GM18873 (cell line): Measurements from ENCODE around the gene FIP1L1.
"Not testable (repeated sequence)": the region's sequence is repeated elsewhere in the genome, so short reads cannot be mapped to it uniquely, and the experiment has no call there.

Experiments
- ATAC-seq: cut with Tn5 transposase; IDR thresholded peaks from one replicate; pipeline ENCODE4 v1.9.1; 2021; ENCODE audit warnings: mild to moderate bottlenecking, moderate library complexity, moderate number of reproducible peaks; ENCODE audit not compliant: unreplicated experiment, low FRiP score

Gene FIP1L1

DNA sequence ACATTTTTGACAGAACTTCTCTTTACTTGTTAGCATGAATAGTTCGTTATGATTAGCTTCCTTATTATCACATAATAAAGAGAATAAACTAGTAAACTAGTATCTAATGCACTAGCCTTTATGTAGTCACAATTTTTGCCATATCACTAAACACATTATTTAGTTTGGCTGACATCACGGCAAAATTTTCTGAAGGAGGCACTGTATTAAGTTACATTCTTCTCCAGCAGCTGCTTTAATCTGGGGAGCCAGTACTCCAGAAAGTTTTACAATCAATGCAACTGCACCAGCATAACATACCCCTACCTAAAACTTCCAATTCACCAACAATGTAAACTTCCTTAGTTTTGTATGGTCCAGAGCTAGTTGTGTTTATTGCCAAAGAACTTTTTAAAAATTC, 87.8 kb downstream of the FIP1L1 start:
- ATAC-seq = no peak

DNA sequence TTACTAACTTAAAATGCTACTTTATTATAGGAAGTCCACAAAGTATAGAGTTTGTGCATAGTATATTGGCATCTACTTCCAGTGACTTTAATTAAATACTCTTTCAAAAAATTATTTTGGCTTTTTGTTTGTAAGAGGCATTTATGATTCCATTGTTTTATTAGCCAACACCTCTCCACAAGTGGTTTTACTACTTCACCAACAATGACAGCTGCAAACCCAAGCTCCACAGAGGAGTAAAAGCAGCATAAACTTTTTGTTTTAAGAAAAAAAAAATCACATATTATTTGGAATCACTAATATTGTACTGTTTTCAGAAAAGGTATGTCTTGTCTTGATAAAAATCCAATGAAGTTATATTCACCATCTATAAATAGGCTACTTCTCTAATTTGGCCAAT, 88.5 kb downstream of the FIP1L1 start:
- ATAC-seq = no peak

DNA sequence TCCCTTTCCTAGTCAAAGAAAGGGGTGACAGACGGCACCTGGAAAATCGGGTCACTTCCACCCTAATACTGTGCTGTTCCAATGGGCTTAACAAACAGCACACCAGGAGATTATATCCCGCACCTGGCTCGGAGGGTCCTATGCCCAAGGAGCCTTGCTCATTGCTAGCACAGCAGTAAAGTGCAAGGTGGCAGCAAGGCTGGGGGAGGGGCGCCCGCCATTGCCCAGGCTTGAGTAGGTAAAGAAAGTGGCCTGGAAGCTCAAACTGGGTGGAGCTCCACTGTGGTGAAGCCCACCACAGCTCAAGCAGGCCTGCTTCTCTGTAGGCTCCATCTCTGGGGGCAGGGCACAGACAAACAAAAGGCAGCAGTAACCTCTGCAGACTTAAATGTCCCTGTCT, 89.1 kb downstream of the FIP1L1 start:
- ATAC-seq = not testable (repeated sequence)

DNA sequence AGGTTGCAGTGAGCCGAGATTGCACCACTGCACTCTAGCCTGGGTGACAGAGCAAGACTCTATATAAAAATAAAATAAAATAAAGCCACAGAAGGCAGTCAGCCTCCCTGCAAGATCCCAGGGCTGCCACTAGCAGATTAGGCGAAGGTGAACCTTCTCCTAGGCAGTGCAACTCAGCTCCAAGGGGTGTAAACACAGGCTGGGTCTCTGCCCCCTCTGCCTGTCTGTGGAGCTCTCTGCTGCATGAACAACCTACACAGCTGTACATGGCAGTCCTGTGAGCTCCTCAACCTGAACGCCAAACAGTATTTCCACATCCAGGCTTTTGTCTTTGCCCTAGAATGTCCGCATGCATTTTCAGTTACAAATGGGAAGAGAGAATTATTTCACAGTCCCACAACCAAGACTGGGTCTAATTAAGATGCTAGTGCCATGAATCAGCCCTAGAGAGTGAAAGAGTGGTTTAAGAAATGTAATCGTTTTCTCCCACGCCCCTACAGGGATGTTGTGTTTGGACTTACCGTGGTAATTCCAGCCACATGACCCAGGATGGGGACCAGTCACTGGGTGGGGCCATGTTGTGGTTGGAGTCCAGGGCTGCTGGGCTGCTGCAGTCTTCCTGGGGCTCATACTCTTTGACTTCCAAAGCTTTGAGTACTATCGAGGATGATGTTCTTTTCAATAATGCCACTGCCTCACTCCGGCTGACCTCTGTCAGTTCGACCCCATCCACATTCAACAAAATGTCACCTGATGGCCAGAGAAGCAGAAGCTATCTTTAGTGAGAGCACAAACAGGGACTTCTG, 99.0 kb downstream of the FIP1L1 start:
- ATAC-seq = no peak

DNA sequence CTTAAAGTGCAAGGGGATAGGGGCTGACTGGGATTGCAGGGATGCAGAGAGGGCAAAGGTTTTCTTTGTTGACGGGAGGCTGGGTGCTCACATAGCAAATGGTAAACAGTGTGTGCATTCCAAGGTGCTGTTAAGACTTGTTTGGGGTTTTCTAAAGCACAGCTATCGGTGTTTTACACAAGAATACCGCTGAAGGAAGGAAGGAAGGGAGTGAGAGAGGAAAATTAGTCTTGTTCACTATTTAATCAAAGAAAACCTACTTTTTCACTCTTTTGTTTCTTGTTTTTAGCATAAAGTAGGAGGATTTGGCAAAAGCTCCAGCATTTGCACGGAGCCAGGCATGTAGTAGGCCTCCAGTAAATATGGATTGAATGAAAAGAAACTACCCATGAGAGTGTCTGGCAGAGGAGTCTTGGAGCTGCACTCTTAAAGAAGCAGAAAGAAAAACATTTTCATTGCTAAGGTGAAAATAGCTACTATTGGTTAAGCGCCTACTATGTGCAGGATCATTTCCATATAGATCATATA, 99.7 kb downstream of the FIP1L1 start:
- no peak for ATAC-seq

DNA sequence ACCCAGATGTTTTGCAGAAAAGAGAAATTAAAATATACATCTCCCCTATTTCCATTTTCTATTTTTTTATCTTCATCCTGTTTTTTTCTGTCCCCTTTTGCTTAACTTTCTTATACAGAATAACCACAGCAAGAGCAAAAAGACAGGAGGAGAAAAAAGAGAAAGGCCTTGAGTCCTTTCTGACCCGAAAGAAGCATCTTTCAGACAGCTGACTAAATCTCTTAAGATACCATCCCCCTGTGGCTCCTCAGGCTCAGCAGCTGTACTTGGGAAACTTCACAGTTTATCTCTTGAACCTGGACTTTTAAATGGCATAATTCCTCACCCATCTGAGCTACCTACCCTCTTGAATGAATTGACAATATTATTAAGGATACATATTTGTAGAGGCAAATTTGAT, 100.2 kb downstream of the FIP1L1 start:
- ATAC-seq = no peak

DNA sequence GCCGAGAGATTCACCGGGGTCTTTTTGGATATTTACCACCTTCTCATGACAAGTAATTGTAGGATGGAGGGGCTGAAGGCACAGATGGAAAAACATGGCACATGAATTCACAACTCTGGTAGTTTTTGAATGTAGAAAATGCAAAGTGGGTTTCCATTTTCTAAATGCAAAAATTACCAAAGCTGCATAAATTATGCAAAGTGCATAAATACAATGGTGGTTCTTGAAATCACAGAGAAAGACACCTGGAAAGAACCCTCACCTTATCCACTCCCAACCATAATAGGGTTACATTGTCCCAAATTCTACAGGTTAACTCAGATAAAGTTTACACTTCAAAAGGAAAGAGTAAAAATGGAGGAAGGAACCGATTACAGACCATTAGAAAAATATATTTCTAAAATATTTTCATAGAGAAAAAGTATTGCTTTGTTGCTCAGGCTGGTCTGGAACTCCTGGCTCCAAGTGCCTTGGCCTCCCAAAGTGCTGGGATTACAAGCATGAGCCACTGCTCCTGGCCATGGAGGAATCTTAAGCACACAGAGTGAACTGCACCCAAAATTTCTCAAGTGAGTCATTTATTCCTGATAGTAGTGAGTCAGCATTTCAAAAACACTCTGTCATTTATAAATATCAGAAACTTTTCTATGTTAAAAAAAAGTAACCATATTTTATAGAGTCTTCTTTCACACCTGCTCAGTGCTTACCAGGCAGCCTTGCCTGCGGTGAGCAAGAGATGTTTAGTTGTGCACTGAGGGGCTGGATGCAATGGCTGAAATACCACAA, 101.4 kb downstream of the FIP1L1 start:
- ATAC-seq = no peak

DNA sequence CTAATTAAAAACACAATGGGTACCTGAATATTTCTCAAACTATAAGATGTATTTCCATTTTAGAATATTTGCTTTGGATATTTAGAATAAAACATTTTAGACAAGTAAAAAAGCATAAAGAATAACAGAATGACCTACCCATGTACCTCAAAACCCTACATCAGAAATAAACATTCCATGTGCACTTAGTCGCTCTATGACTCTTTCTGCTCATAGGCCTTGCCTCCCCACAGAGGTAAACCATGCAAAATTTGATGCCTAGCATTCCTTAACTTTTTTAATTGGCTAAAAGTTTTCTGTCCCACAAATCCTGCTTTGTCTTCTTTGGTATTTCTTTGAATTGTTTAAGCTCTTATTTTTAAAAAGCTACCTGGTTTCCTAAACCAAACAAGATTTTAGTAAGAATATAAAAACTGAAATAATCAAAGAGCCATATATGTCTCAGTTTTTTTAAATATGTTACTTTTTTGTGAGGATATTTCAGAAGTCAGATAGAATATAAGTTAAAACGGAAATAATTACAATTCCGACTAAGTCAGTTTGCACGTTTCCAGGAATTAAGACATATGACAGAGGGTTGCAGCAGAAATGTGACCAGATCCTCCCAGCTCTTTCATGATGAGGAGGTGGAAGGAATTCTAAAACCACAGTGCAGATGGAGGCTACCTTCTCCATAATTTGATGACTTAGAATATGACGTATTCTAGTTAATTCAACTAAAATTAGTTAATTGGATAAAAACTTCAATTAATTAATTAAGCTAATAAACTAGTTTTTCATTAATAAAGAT, 102.5 kb downstream of the FIP1L1 start:
- ATAC-seq = no peak

DNA sequence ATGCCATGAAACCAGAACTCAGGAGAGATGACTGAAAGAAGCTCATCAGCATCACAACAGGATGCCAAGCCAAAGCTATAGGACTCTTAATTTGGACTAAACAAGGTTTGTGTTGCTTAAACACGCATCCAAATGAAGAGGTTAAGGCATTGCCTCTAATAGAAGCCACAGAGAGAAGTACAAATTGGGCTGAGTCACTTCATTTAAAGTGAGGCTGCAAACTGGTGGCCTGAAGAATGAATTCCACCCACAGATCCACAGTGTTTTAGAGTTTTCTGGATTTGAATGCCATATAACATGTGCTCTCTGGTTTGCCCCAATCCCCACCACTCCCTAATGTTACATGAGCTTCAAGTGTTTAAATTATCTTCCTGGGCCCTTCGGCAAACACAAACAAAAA, 103.5 kb downstream of the FIP1L1 start:
- ATAC-seq = no peak

DNA sequence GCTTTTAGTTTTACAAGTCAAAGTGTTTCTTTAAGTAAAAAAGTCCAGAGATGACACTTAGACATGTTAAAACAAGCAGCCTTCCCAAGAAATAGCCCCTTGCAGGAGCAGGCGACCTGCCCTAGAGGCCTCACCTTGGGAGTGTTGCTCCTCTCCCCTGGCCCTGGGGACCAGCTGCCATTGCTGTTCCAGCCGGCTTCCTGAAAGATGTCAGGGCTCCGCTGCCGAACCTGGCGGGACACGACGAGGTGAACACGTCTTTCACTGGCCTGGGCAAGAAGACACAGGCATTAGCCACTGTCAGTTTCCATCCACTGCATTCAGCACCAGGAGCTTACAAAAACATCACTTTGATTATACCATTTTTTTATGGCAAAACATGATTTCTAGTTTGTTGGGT, 104.1 kb downstream of the FIP1L1 start:
- no peak for ATAC-seq

DNA sequence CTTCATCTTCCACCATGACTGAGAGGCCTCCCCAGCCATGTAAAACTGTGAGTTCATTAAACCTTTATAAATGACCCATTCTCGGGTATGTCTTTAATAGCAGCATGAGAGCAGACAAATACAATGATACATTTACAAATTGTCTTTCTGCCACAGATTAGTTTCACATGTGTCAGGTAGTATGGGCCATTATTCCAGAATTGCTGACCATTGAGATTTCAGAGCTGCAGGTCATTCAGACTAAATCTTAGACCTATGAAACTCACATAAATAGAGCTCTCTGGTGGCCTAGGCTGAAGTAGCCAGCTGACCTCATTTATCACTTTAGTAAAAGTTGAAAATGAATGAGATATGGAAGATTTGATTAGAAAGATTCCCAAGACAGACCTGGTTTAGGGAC, 105.8 kb downstream of the FIP1L1 start:
- ATAC-seq = no peak

DNA sequence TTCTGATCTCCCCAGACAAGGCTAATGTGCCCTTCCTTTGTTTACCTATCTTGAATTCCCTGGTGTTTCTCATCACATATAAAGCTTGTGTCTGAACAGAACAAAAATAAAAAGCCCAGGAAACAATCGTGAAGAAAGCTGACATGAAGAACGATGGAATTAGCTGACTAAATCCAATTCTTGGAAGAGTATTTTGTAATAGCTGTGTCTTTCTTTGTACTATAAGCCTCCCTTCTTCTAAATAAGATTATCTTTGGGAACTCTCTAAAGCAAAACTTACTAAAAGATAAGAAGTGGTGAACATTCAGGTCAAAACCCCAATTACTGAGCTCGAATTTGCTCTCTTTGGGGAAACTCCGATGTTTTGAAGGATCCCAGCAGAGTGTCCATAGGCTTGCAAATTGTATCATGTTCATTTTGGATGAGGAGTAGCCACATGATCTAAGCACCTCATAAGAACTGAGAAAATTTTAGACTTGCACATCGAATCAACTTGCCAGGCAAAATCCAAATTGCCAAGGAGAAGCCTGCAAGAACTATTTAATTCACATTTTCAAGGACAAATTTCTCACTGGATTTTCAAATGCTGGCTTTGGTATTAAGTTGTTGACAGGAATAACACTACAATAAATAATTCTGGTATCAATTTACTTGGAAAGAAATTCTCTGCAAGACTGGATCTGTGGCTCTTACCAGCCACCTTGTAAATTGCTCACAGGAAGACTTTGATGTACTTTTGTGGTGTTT, 107.6 kb downstream of the FIP1L1 start:
- ATAC-seq = no peak

DNA sequence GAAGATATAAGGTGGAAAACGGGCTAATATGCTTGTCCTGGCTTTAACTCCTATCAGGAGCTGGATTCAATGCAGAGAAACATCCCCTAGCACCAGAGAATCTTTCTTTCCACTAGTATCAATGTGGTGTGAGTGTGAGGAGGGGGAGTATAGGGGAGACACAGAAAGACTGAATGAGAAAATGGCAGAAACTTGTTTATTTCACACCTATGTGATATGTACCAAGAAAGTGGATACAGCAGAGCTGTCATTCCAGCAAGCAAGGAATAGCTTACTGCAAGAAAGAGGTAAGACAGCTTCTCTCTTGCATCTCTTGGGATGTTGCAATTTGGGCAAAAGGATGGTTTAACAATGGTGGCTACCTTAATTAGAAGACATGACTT, 108.2 kb downstream of the FIP1L1 start:
- ATAC-seq = no peak

DNA sequence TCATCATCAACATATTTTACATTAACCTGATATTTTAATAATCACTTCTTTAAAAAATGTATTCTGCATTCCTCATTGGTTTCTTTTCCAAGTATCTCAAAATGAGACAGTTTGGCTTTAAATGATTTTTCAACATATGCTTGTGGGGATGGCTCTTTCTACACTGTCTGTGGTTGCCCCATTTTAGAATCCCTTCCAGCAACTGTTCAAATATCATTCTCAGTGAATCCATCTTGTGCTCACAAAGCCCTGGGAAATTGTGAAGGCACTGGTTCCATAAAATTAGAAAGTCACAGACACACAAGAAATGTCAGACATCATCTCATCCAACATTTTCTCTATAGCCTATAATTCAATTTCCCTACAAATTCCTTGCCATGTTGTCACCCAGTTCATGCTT, 110.3 kb downstream of the FIP1L1 start:
- no peak for ATAC-seq

DNA sequence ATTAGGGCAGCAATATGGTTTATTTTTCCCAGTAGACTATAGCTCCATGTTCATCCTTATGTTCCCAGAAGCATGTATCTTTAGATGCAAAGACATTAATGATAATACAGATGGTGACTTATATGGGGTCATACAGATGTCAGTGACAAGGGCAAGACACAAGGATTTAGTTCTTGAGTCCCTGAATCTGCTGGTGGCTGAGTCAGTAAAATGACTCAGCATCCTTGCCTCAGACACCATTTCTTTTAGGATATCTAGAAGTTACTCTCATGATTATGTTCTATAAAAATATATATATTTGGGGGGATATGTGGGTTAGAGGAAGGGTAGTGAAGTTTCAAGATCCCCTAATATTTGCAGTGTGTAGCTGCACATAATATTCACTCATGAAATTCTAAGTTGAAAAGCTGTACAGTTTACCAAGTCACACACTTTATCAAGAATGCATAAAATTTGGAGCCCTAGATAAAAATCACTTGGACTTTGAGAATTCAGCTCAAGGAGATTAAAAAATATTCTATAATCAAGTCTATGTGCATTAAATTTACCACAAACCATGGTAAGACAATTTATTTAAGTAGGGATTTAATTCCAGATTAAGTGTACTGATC, 111.9 kb downstream of the FIP1L1 start:
- ATAC-seq = no peak

DNA sequence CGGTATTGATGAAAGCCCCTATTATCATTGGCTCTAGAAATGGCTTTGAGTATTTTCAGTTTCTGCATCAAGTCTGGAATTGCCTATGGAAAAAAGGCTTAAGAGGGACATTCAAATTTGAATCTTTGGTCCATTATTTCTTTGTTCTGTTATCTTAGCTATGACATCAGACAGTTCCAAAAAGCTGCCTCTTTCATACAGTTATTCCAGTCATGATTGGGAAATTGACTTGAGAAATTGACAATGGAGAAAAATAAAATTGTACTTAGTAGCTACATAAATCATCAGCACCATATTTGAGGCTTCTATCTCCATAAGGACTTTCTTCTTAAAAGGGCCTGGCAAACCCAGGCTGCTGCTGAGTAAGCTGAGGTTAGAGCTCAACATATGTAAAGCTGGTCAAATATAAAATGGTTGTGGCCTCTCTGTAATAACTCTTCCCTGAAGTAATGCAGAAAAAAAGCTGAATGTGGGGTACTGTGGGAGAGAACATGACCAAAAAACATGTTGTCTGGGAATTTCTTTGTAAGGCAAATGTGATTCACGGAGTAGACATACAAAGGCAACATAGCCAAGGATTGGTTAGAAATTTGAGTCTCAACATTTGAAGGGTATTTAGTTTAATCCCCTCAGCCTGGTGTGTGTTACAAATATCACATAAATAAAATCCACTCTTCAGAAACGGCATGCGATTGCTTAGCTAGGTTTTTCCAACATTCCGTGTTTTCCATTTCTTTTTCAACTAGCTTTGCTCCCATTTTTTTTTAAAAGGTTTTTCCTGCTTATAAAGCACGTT, 112.9 kb downstream of the FIP1L1 start:
- ATAC-seq = no peak

DNA sequence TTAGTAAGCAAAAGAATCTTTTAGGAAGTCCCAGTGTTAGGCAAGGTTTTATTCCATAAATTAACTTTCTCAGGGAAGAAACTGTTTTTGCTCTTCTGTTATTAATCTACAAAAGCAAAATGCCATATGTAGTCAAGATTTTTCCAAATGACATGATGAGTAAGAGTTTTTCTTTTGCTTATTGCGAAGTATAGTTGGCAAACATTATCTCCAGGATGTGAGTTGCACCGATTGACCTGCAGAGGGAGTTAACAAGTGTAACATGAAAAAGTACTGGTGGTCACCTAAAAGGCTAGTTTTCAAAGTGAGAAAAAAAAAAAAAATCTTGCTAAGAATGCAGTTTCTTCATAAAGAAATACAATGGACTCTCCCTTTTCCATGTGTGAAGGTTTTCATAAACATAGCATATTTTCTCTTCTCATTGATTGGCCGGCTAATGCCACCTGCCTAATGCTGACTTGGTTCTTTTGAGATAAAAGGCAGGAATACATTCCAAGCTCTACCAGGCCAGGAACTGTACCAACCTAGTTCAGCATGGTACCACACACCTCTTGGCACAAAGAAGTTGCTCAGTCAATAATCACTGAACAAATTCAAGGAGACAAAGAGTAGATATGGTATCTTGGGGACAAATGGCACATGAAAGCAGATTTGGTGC, 113.7 kb downstream of the FIP1L1 start:
- ATAC-seq = no peak

DNA sequence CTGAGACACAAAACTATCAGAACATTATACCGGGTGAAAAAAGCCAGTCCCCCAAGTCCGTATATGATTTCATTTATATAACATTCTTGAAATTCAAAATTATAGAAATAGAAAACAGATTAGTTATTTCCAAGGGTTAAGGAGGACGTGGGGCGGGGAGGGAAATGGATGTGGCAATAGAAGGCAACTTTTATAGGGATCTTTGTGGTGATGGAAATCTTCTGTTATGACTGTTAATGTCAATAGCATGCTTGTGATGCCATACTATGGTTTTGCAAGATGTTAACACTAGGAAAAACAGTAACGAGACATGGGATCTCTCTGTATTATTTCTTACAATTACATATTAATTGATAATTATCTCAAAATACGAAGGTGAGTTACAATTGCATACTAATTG, 117.4 kb downstream of the FIP1L1 start:
- ATAC-seq = no peak
